ENCODE data around the gene CPTP. TPM values are rescaled to one million over a fixed set of nuclear protein-coding genes. Genes with fewer than 3 reads are reported as not detected.

CPTP gene
- polyA plus RNA-seq, 3 donors, result 6.4 to 7.7 (median 7.4) TPM

GRCh38 chr1:1286313-1287261 is 38.0 kb upstream of the CPTP start:
- Mint-ChIP-seq H3K4me1 (no peaks in the 10 kb centered on the region), H3K36me3 (no peaks in the 10 kb centered on the region), H3K27ac (no peak overlapping the region), H3K27me3 (ENCODE audit: low read depth in 3 of 3) (peaks cover 0 to 4% (median 1%) of the 10 kb centered on the region in 3 donors), H3K4me3 (no peak overlapping the region), H3K9me3 (peaks cover 0 to 8% (median 0%) of the 10 kb centered on the region in 7 donors)
- Histone ChIP-seq H2AFZ (ENCODE audit: insufficient read depth, low read depth, low read length, poor library complexity, severe bottlenecking) (no peak overlapping the region), H3K9ac (ENCODE audit: insufficient read depth, low read length, poor library complexity, severe bottlenecking) (no peak overlapping the region), H3K4me2 (replicated peaks; ENCODE audit: extremely low read depth, low read length, poor library complexity, severe bottlenecking) (no peak overlapping the region), H3K27ac (ENCODE audit: low read depth in 1 of 2, low read length in 2 of 2) (no peak overlapping the region), H3K36me3 (replicated peaks in 1 of 2; ENCODE audit: control insufficient read depth in 1 of 2, insufficient read depth in 2 of 2, low read length in 2 of 2) (no peaks in the 10 kb centered on the region), H3K4me3 (replicated peaks in 1 of 3; ENCODE audit: low read depth in 2 of 3, low read length in 3 of 3) (no peak overlapping the region), H3K4me1 (ENCODE audit: control insufficient read depth in 1 of 2, insufficient read depth in 2 of 2, low read length in 2 of 2) (no peaks in the 10 kb centered on the region), H4K20me1 (ENCODE audit: insufficient read depth, low read length) (no peaks in the 10 kb centered on the region), H3K27me3 (ENCODE audit: control insufficient read depth in 2 of 2, insufficient read depth in 2 of 2, low read length in 2 of 2) (no peaks in the 10 kb centered on the region), H3K79me2 (ENCODE audit: insufficient read depth, low read length) (no peaks in the 10 kb centered on the region), H3K9me3 (replicated peaks in 1 of 2; ENCODE audit: control insufficient read depth in 1 of 2, insufficient read depth in 1 of 2, low read length in 2 of 2) (no peaks in the 10 kb centered on the region)
- intact Hi-C loops (cut with micrococcal nuclease), result no loop called here
- DNase-seq, result no peak
- no peak for TF ChIP-seq CTCF (IDR thresholded peaks at IDR 0.05)
- WGBS (ENCODE audit: insufficient coverage), result 73% methylated on average over 39 of the region's 50 CpGs

DNA sequence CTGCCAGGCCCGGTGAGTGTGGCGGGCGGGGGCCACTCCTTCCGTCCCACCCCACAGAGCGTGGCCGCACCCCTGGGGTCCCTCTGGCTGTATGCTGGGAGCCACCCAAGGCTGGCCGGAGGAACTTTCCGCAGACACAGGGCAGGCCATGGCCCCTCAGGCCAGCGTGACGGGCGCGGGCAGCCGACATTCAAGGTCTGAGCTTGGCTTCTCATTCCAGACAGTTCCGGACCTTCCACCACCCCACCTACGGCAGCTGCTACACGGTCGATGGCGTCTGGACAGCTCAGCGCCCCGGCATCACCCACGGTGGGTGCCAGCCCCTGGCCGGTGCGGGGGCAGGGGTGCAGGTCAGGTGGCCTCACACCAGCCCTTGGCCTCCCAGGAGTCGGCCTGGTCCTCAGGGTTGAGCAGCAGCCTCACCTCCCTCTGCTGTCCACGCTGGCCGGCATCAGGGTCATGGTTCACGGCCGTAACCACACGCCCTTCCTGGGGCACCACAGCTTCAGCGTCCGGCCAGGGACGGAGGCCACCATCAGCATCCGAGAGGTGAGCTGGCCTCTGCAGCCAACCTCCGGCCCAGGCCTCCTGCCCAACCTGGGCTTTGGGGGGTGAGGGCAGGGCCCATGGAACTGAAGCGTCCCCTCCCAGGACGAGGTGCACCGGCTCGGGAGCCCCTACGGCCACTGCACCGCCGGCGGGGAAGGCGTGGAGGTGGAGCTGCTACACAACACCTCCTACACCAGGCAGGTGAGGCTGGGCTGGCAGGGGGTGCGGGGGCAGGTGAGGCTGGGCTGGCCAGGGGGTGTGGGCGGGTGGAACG is 37.1 kb upstream of the CPTP start:
- Histone ChIP-seq H3K27ac (ENCODE audit: low read depth in 1 of 2, low read length in 2 of 2) (no peak overlapping the region), H3K27me3 (ENCODE audit: control insufficient read depth in 2 of 2, insufficient read depth in 2 of 2, low read length in 2 of 2) (no peaks in the 10 kb centered on the region), H3K4me3 (replicated peaks in 1 of 3; ENCODE audit: low read depth in 2 of 3, low read length in 3 of 3) (no peak overlapping the region), H2AFZ (ENCODE audit: insufficient read depth, low read depth, low read length, poor library complexity, severe bottlenecking) (no peak overlapping the region), H3K4me1 (ENCODE audit: control insufficient read depth in 1 of 2, insufficient read depth in 2 of 2, low read length in 2 of 2) (no peaks in the 10 kb centered on the region), H3K9me3 (replicated peaks in 1 of 2; ENCODE audit: control insufficient read depth in 1 of 2, insufficient read depth in 1 of 2, low read length in 2 of 2) (no peaks in the 10 kb centered on the region), H4K20me1 (ENCODE audit: insufficient read depth, low read length) (no peaks in the 10 kb centered on the region), H3K4me2 (replicated peaks; ENCODE audit: extremely low read depth, low read length, poor library complexity, severe bottlenecking) (no peak overlapping the region), H3K36me3 (replicated peaks in 1 of 2; ENCODE audit: control insufficient read depth in 1 of 2, insufficient read depth in 2 of 2, low read length in 2 of 2) (no peaks in the 10 kb centered on the region), H3K79me2 (ENCODE audit: insufficient read depth, low read length) (no peaks in the 10 kb centered on the region), H3K9ac (ENCODE audit: insufficient read depth, low read length, poor library complexity, severe bottlenecking) (no peak overlapping the region)
- no peak for TF ChIP-seq CTCF (IDR thresholded peaks at IDR 0.05)
- no peak overlapping the region for H3K4me3 Mint-ChIP-seq
- peaks cover 0 to 2% (median 0%) of the 10 kb centered on the region in 3 donors for H3K27me3 Mint-ChIP-seq (ENCODE audit: low read depth in 3 of 3)
- no peaks in the 10 kb centered on the region for H3K36me3 Mint-ChIP-seq
- no peaks in the 10 kb centered on the region for H3K4me1 Mint-ChIP-seq
- 93% methylated on average over 33 of the region's 46 CpGs for WGBS (ENCODE audit: insufficient coverage)
- no peak overlapping the region for H3K27ac Mint-ChIP-seq
- no peak for DNase-seq
- H3K9me3 Mint-ChIP-seq, result peaks cover 0 to 8% (median 0%) of the 10 kb centered on the region in 7 donors
- intact Hi-C loops (cut with micrococcal nuclease), result no loop called here
